Upper lobe of left lung (tissue), 4 donors: ENCODE measurements around the gene FGF23.

Experiments used
- EP300 ChIP-seq, 4 donors: sonication (generic); formaldehyde crosslinking; IDR thresholded peaks; one replicate each; pipeline ENCODE4 v1.5.1; 2017; ENCODE audit warnings: antibody characterized with exemption in 4 of 4, control low read depth in 2 of 4
- POLR2A ChIP-seq, 4 donors: fragments of 450-650 bp; IDR thresholded peaks; one replicate each; pipeline ENCODE4 v1.5.1; 2016 to 2017; ENCODE audit warnings: antibody characterized with exemption in 4 of 4, mild to moderate bottlenecking in 2 of 4
- POLR2AphosphoS5 ChIP-seq, 2 donors: sonication (generic); formaldehyde crosslinking; IDR thresholded peaks; one replicate each; pipeline ENCODE4 v1.5.1; 2017; ENCODE audit warnings: antibody characterized with exemption in 2 of 2
- TF ChIP-seq, protein P1 (sequence below), 6 experiments: fragments of 450-650 bp in 4 of 6; fragments of 200-600 bp in 2 of 6; sonication (generic) in 2 of 6; IDR thresholded peaks; one replicate each; pipeline ENCODE4 v1.5.1; 2016 to 2019; ENCODE audit warnings: antibody characterized with exemption in 6 of 6

DNA sequence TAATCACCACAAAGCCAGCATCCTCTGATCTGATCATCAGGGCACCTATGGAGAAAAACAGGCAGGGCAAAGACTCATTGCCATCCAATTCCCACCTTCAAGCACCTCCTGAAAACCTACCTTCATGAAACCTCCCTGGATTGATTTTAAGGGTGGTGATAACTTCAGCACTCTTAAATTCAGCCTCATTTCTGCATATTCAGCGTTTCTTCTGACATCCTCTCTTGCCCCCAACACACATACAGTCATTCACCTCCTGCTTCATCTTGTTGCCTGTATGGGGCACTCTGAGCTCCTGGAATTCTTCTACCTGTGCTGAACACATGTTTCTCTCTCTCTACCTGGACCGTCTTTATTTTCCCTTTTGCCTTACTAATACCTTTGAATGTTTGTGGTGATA lies 6.9 kb downstream of the FGF23 start:
- TF ChIP-seq, protein P1, sequence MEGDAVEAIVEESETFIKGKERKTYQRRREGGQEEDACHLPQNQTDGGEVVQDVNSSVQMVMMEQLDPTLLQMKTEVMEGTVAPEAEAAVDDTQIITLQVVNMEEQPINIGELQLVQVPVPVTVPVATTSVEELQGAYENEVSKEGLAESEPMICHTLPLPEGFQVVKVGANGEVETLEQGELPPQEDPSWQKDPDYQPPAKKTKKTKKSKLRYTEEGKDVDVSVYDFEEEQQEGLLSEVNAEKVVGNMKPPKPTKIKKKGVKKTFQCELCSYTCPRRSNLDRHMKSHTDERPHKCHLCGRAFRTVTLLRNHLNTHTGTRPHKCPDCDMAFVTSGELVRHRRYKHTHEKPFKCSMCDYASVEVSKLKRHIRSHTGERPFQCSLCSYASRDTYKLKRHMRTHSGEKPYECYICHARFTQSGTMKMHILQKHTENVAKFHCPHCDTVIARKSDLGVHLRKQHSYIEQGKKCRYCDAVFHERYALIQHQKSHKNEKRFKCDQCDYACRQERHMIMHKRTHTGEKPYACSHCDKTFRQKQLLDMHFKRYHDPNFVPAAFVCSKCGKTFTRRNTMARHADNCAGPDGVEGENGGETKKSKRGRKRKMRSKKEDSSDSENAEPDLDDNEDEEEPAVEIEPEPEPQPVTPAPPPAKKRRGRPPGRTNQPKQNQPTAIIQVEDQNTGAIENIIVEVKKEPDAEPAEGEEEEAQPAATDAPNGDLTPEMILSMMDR (IDR thresholded peaks at IDR 0.05) = no peak
- TF ChIP-seq POLR2A (IDR thresholded peaks at IDR 0.05) (no peak), POLR2AphosphoS5 (IDR thresholded peaks at IDR 0.05) (no peak), EP300 (IDR thresholded peaks at IDR 0.05) (no peak)
